Esophagus (tissue), 2 donors: ENCODE results near the gene PLGRKT. TPM values are rescaled to one million over a fixed set of nuclear protein-coding genes. Genes with fewer than 3 reads are reported as not detected.
"Not testable (repeated sequence)": the region's sequence is repeated elsewhere in the genome, so short reads cannot be mapped to it uniquely, and the experiment has no call there.

Experiments used
- H3K27ac ChIP-seq, 2 donors: one replicate each; pipeline ENCODE4 v1.5.1; 2013; ENCODE audit warnings: low read depth in 2 of 2, mild to moderate bottlenecking in 2 of 2, inconsistent platforms in 1 of 2, low read length in 1 of 2, moderate library complexity in 1 of 2
- H3K27me3 ChIP-seq, 2 donors: one replicate each; pipeline ENCODE4 v1.6.1; 2013; ENCODE audit warnings: low read length in 2 of 2, control low read depth in 1 of 2, mild to moderate bottlenecking in 1 of 2; ENCODE audit not compliant: insufficient read depth in 2 of 2, control insufficient read depth in 1 of 2
- H3K36me3 ChIP-seq, 2 donors: one replicate each; pipeline ENCODE4 v1.6.1; 2013; ENCODE audit warnings: low read length in 1 of 2; ENCODE audit not compliant: control insufficient read depth in 2 of 2, insufficient read depth in 2 of 2
- H3K4me1 ChIP-seq, 2 donors: one replicate each; pipeline ENCODE4 v1.6.1; 2013; ENCODE audit warnings: low read length in 1 of 2; ENCODE audit not compliant: control insufficient read depth in 2 of 2, insufficient read depth in 2 of 2
- H3K4me3 ChIP-seq, 2 donors: one replicate each; pipeline ENCODE4 v1.5.1; 2013; ENCODE audit warnings: low read length in 2 of 2, mild to moderate bottlenecking in 2 of 2, low read depth in 1 of 2, moderate library complexity in 1 of 2
- H3K9me3 ChIP-seq, 2 donors: one replicate each; pipeline ENCODE4 v1.6.1; 2013; ENCODE audit warnings: mild to moderate bottlenecking in 2 of 2, low read depth in 1 of 2, low read length in 1 of 2, moderate library complexity in 1 of 2; ENCODE audit not compliant: control insufficient read depth in 2 of 2, insufficient read depth in 1 of 2
- WGBS, 2 donors: extraction: QIAGEN DNeasy Blood & Tissue Kit; methylation state at CpG; one replicate each; pipeline ENCODE4 v1.1.7; 2013; 5-methylcytosine and 5-hydroxymethylcytosine counted together
- polyA plus RNA-seq, 2 donors: library from polyadenylated mRNA; stranded (reverse); fragments of 200-250 nt; gene quantifications; one replicate each; pipeline ENCODE4 v1.2.3, GENCODE V29; 2013
- donor health status: healthy with polysubstance abuse.
- donor health status: Bipolar disorder and iron deficiency.

Gene PLGRKT
- polyA plus RNA-seq, 2 donors = 6.7 to 19.7 TPM

DNA sequence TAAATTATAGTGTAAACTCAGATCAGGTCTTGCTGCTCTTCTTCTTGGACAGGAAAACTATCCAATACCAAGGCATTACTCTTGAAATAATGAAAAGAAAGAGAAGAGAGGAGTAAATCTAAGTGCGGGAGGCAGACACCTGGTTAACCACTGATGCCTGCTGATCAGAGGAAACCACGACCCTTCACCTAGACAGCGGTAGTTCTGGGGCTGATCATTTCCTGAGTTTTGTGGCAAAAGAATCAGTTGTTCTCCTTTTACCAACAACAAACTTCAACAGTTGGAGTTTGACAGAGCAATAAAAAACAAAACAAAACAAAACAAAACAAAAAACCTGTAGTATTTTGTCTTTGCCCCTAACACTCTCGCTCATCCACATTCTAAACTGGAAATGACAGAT is 101.0 kb downstream of the PLGRKT start:
- Histone ChIP-seq H3K4me3 (no peak overlapping the region), H3K27ac (no peak overlapping the region), H3K9me3 (no peaks in the 10 kb centered on the region), H3K4me1 (no peaks in the 10 kb centered on the region), H3K36me3 (no peaks in the 10 kb centered on the region), H3K27me3 (no peaks in the 10 kb centered on the region)
- 73 to 80% methylated on average over 4 of the region's 4 CpGs for WGBS, 2 donors

DNA sequence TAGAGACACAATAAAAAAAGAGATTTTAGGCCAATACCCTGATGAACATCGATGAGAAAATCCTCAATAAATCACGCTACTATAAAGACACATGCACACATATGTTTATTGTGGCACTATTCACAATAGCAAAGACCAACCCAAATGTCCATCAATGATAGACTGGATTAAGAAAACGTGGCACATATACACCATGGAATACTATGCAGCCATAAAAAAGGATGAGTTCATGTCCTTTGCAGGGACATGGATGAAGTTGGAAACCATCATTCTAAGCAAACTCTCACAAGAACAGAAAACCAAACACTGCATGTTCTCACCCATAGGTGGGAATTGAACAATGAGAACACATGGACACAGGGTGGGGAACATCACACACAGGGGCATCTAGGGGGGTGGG is 106.4 kb downstream of the PLGRKT start:
- WGBS, 2 donors = 88 to 93% methylated on average over 3 of the region's 3 CpGs
- not testable (repeated sequence) for H3K4me1 ChIP-seq

GRCh38 chr9:5326893-5327548 is 110.7 kb downstream of the PLGRKT start:
- Histone ChIP-seq H3K27ac (no peak overlapping the region), H3K27me3 (no peaks in the 10 kb centered on the region), H3K9me3 (no peaks in the 10 kb centered on the region), H3K4me3 (no peak overlapping the region), H3K4me1 (no peaks in the 10 kb centered on the region), H3K36me3 (no peaks in the 10 kb centered on the region)
- 62 to 73% methylated on average over 10 of the region's 10 CpGs for WGBS, 2 donors

More for the DNA sequence above, 106.4 kb downstream of the PLGRKT start:
- not testable (repeated sequence) for H3K4me3 ChIP-seq, H3K27me3 ChIP-seq, H3K9me3 ChIP-seq, H3K36me3 ChIP-seq, H3K27ac ChIP-seq

GRCh38 chr9:5326187-5326586 is 111.5 kb downstream of the PLGRKT start:
- Histone ChIP-seq H3K9me3 (no peaks in the 10 kb centered on the region), H3K27me3 (no peaks in the 10 kb centered on the region), H3K27ac (no peak overlapping the region), H3K4me1 (no peaks in the 10 kb centered on the region), H3K36me3 (no peaks in the 10 kb centered on the region), H3K4me3 (no peak overlapping the region)

GRCh38 chr9:5321601-5322000 is 116.1 kb downstream of the PLGRKT start:
- H3K4me3 ChIP-seq, H3K4me1 ChIP-seq, H3K9me3 ChIP-seq, H3K27me3 ChIP-seq, H3K36me3 ChIP-seq, H3K27ac ChIP-seq: not testable (repeated sequence)
- 76 to 81% methylated on average over 1 of the region's 1 CpG for WGBS, 2 donors

DNA sequence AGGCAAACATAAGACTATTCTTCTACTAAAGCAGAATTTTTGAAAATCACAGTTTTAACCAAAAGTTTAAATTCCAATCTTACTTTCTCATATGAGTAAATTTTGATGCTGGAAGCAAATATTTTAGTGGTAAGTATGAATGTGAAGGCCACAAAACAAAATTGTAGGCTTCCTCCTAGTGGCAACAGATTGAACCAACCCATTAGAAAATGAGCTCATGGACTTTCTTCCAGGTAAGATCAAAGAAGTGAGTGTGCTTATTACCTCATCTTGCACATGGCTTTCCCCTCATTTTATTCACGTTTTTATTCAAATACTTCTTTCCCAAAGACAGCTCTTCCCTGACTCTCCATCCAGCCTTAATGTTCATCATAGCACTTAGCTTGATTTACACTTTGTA is 116.7 kb downstream of the PLGRKT start:
- H3K27me3 ChIP-seq = no peaks in the 10 kb centered on the region
- H3K36me3 ChIP-seq = no peaks in the 10 kb centered on the region
- WGBS, 2 donors = 28 to 35% methylated on average over 1 of the region's 1 CpG
- H3K4me3 ChIP-seq = no peak overlapping the region
- no peaks in the 10 kb centered on the region for H3K4me1 ChIP-seq
- no peak overlapping the region for H3K27ac ChIP-seq
- no peaks in the 10 kb centered on the region for H3K9me3 ChIP-seq

DNA sequence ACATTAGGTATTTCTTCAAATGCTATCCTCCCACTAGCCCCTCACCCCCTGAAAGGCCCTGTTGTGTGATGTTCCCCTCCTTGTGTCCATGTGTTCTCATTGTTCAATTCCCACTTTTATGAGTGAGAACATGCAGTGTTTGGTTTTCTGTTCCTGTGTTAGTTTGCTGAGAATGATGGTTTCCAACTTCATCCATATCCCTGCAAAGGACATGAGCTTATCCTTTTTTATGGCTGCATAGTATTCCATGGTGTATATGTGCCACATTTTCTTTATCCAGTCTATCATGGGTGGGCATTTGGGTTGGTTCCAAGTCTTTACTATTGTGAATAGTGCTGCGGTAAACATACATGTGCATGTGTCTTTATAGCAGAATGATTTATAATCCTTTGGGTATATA is 121.3 kb downstream of the PLGRKT start:
- not testable (repeated sequence) for H3K27me3 ChIP-seq, H3K4me3 ChIP-seq, H3K9me3 ChIP-seq, H3K36me3 ChIP-seq, H3K27ac ChIP-seq, H3K4me1 ChIP-seq
- WGBS, 2 donors = 96 to 100% methylated on average over 1 of the region's 1 CpG

GRCh38 chr9:5315187-5315923 is 122.4 kb downstream of the PLGRKT start:
- Histone ChIP-seq H3K27ac (no peak overlapping the region), H3K36me3 (no peaks in the 10 kb centered on the region), H3K9me3 (peaks cover 0 to 6% of the 10 kb centered on the region in 2 donors), H3K27me3 (no peaks in the 10 kb centered on the region), H3K4me3 (no peak overlapping the region), H3K4me1 (no peaks in the 10 kb centered on the region)
- WGBS, 2 donors = 67 to 68% methylated on average over 4 of the region's 4 CpGs

- Histone ChIP-seq H3K4me1 (no peaks in the 10 kb centered on the region), H3K27me3 (no peaks in the 10 kb centered on the region), H3K36me3 (no peaks in the 10 kb centered on the region), H3K9me3 (peaks cover 0 to 6% of the 10 kb centered on the region in 2 donors), H3K27ac (no peak overlapping the region), H3K4me3 (no peak overlapping the region)
Measured at GRCh38 chr9:5310851-5311250, 126.9 kb downstream of the PLGRKT start.
